WERI-Rb-1 (cell line): ENCODE measurements around the gene PSD.
A peak's percentile ranks its signal among the peaks of the same experiment; 100 is the strongest.

Experiments used
- DNase-seq: peaks from one replicate; pipeline ENCODE4 v3.0.0-alpha.2; 2020
- H3K27ac ChIP-seq: fragments of 250-450 bp; sonication (Bioruptor Pico); 2 replicates; pipeline ENCODE4 v1.5.1; 2020; ENCODE audit warnings: mild to moderate bottlenecking, moderate library complexity
- H3K27me3 ChIP-seq: fragments of 250-450 bp; sonication (Bioruptor Pico); 2 replicates; pipeline ENCODE4 v1.5.1; 2021; ENCODE audit warnings: mild to moderate bottlenecking, low read depth, moderate library complexity; ENCODE audit not compliant: insufficient read depth, severe bottlenecking
- H3K36me3 ChIP-seq: fragments of 250-450 bp; sonication (Bioruptor Pico); 2 replicates; pipeline ENCODE4 v1.5.1; 2020; ENCODE audit warnings: mild to moderate bottlenecking, moderate library complexity
- H3K4me3 ChIP-seq: 2 replicates; pipeline ENCODE4 v1.5.1; 2011; ENCODE audit warnings: low read depth, mild to moderate bottlenecking, control low read depth, low read length
- H3K9me3 ChIP-seq: fragments of 250-450 bp; sonication (Bioruptor Pico); 2 replicates; pipeline ENCODE4 v1.5.1; 2021; ENCODE audit warnings: mild to moderate bottlenecking, moderate library complexity; ENCODE audit not compliant: severe bottlenecking
- TF ChIP-seq, protein P1 (sequence below): IDR thresholded peaks from 2 replicates; pipeline ENCODE4 v1.5.1; 2011; ENCODE audit warnings: low read depth, mild to moderate bottlenecking, control low read depth, inconsistent platforms, low read length

PSD gene

GRCh38 chr10:102424916-102425315 is 6.3 kb upstream of the PSD start:
- H3K36me3 ChIP-seq = peaks cover 36% of the 10 kb centered on the region
- DNase-seq = no peak
- TF ChIP-seq, protein P1, sequence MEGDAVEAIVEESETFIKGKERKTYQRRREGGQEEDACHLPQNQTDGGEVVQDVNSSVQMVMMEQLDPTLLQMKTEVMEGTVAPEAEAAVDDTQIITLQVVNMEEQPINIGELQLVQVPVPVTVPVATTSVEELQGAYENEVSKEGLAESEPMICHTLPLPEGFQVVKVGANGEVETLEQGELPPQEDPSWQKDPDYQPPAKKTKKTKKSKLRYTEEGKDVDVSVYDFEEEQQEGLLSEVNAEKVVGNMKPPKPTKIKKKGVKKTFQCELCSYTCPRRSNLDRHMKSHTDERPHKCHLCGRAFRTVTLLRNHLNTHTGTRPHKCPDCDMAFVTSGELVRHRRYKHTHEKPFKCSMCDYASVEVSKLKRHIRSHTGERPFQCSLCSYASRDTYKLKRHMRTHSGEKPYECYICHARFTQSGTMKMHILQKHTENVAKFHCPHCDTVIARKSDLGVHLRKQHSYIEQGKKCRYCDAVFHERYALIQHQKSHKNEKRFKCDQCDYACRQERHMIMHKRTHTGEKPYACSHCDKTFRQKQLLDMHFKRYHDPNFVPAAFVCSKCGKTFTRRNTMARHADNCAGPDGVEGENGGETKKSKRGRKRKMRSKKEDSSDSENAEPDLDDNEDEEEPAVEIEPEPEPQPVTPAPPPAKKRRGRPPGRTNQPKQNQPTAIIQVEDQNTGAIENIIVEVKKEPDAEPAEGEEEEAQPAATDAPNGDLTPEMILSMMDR = no peak
- H3K9me3 ChIP-seq = no peaks in the 10 kb centered on the region
- H3K27me3 ChIP-seq = no peaks in the 10 kb centered on the region
- H3K4me3 ChIP-seq = no peak overlapping the region
- peak overlapping the region; percentile 5 for H3K27ac ChIP-seq

- no peak overlapping the region for H3K4me3 ChIP-seq
- no peak for DNase-seq
- no peaks in the 10 kb centered on the region for H3K9me3 ChIP-seq
- H3K27me3 ChIP-seq = no peaks in the 10 kb centered on the region
- no peak overlapping the region for H3K27ac ChIP-seq
- H3K36me3 ChIP-seq = peaks cover 36% of the 10 kb centered on the region
- TF ChIP-seq, protein P1 = no peak
Measured at GRCh38 chr10:102424145-102424544, 5.6 kb upstream of the PSD start.

- H3K36me3 ChIP-seq = peaks cover 37% of the 10 kb centered on the region
- H3K9me3 ChIP-seq = no peaks in the 10 kb centered on the region
- TF ChIP-seq, protein P1 = no peak
- peak overlapping the region; percentile 47; the same call in 1 of the 2 replicates for H3K27ac ChIP-seq
- no peak for DNase-seq
- no peaks in the 10 kb centered on the region for H3K27me3 ChIP-seq
- H3K4me3 ChIP-seq = no peak overlapping the region
Measured at GRCh38 chr10:102423372-102423968, 4.9 kb upstream of the PSD start.

DNA sequence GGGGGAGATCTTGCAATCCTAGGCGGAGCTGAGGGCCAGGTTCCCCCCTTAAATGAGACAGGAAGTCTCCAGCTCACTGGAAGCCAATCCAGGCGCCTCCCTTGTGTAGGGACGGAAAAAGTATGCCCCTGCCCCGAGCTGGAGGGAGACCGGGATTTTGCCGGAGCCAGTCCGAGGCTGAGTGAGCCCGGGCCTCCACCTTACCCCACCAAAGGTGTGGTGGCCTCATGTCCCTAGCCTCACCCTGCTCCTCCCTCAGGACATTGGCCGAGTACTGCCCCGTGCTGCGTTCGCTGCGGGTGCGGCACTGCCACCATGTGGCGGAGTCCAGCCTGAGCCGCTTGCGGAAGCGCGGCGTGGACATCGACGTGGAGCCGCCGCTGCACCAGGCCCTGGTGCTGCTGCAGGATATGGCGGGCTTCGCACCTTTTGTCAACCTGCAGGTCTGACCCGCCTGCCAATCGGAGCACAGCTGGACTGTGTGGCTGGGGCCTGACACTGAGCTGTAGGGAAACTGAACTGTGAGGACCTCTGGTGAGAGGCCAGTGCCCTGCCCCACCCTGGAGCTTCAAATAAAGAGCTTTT is 4.1 kb upstream of the PSD start:
- TF ChIP-seq, protein P1 = peak; percentile 95
- no peaks in the 10 kb centered on the region for H3K27me3 ChIP-seq
- H3K36me3 ChIP-seq = peaks cover 39% of the 10 kb centered on the region
- DNase-seq = peak; percentile 85
- no peak overlapping the region for H3K4me3 ChIP-seq
- H3K9me3 ChIP-seq = no peaks in the 10 kb centered on the region
- H3K27ac ChIP-seq = peak overlapping the region; percentile 47

GRCh38 chr10:102421757-102422512 is 3.4 kb upstream of the PSD start:
- H3K27me3 ChIP-seq = no peaks in the 10 kb centered on the region
- H3K27ac ChIP-seq = peak overlapping the region; percentile 99
- TF ChIP-seq, protein P1 = no peak
- peaks cover 39% of the 10 kb centered on the region for H3K36me3 ChIP-seq
- DNase-seq = no peak
- H3K4me3 ChIP-seq = peak overlapping the region; percentile 88
- H3K9me3 ChIP-seq = no peaks in the 10 kb centered on the region
